ENCODE results near the gene MRPL50. TPM values are rescaled to one million over a fixed set of nuclear protein-coding genes. Genes with fewer than 3 reads are reported as not detected.

Gene MRPL50
- 5.5 and 17.9 TPM in 2 replicates for total RNA-seq (2011; cell fraction: chromatin; rRNA removed; ENCODE audit: low replicate concordance)
- 3.6 and 3.8 TPM in 2 replicates for total RNA-seq (2011; cell fraction: nucleolus; rRNA removed)
- total RNA-seq (2011; cell fraction: nucleoplasm; rRNA removed) = 13.2 and 25.3 TPM in 2 replicates
- total RNA-seq (2014; rRNA removed) (17.5 and 21.8 TPM in 2 replicates), total RNA-seq (2014; rRNA removed; fragmentation: Illumina TruSeq; extraction: Trizol) (37.5 and 42.5 TPM in 2 replicates), total RNA-seq (2015; rRNA removed; fragmentation: Illumina TruSeq; extraction: Trizol) (34.0 and 37.4 TPM in 2 replicates), total RNA-seq (2021) (19.7 and 21.9 TPM in 2 replicates), polyA plus RNA-seq (2011; rRNA removed) (34.4 and 46.7 TPM in 2 replicates), polyA plus RNA-seq (2014; fragmentation: Illumina TruSeq; extraction: Trizol) (31.9 and 36.9 TPM in 2 replicates), polyA plus RNA-seq (2014; fragmentation: Nextera tagmentation; extraction: Ambion mirVana) (100 to 1,000 TPM in 1 of 2 experiments, 10 to 100 TPM in 1; 80.1 to 107 TPM), polyA plus RNA-seq (2014; rRNA removed) (20.4 and 26.8 TPM in 2 replicates), polyA minus RNA-seq (2011; rRNA and poly(A)+ RNA removed) (11.0 and 14.4 TPM in 2 replicates), Bru-seq, nascent RNA (percentile 96 among the genes with signal in this experiment), BruChase-seq, experiment 1, labeled RNA remaining after a 2-hour chase (percentile 90 among the genes with signal in this experiment), BruChase-seq, experiment 2, labeled RNA remaining after a 6-hour chase (percentile 89 among the genes with signal in this experiment)
- 7.0 and 16.5 TPM in 2 replicates for polyA plus RNA-seq (2011; cell fraction: cytosol; rRNA removed)
- polyA plus RNA-seq (2011; cell fraction: nucleus; rRNA removed) = 13.0 and 22.6 TPM in 2 replicates
- polyA plus RNA-seq (2012) = 10.1 and 18.7 TPM in 2 replicates
- 3.0 and 3.5 TPM in 2 replicates for polyA minus RNA-seq (2011; cell fraction: cytosol; rRNA and poly(A)+ RNA removed)
- polyA minus RNA-seq (2011; cell fraction: nucleus; rRNA and poly(A)+ RNA removed) = 9.3 and 20.3 TPM in 2 replicates
- long read RNA-seq, experiment 1, transcript MRPL50-201 (2 exons, 3,332 nt) = major isoform, 188 of 224 reads
- long read RNA-seq, experiment 1, partial matches to known transcripts = 0 of 224 reads
- long read RNA-seq, experiment 1, other reads (novel, unspliced or antisense) = 36 of 224 reads
- long read RNA-seq, experiment 2, transcript MRPL50-201 (2 exons, 3,332 nt) = major isoform, 31 of 53 reads
- long read RNA-seq, experiment 2, partial matches to known transcripts = 17 of 53 reads
- long read RNA-seq, experiment 2, other reads (novel, unspliced or antisense) = 5 of 53 reads
- long read RNA-seq, experiment 3, transcript MRPL50-201 (2 exons, 3,332 nt) = major isoform, 109 of 109 reads
- long read RNA-seq, experiment 3, partial matches to known transcripts = 0 of 109 reads
- long read RNA-seq, experiment 3, other reads (novel, unspliced or antisense) = 0 of 109 reads

DNA sequence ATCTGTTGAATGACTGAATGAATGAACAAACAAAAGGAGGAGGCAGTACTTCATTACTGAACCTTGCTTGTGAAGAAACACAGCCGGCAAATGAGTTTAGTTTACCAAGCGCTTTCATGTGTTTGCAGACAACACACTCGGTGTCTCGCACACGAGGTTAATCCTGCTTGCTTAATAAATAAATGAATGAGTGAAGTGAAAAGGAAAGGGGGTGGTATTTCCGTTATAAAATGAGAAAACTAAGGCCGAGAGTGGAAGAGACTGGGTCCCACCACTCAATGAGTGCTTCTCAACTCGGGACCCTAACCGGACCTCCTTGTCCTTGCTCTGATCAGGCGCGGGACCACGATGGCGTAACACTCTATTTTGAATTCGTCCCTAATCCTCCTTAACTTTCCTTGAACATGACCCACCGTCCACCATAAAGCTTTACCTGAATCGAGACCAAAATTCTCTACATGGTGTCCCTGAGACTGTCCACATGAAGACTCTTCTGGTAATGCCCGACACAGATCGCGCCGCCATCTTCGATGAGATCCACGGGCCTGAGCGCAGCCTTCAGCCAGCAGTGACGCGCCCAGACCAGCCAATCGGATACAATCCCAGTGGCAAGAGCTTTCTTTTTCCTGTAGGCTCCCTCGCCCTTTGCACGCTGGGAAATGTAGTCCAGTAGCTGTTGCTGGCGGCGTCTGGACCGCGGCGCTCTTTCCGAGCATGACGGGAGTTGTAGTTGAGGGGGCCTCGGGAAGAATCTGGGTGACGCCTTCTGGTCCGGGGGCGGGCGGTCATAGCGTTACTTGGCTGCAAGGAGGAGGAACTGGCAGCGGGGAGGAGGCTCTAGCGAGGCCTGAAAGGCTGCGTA is at the start of gene MRPL50, which contains the start of gene ZNF189:
TSS of gene MRPL50 (minus strand) at position 551 of the 862 bp plus-strand sequence. CDS start at position 525, 26 bp downstream.
TSS of gene ZNF189 (plus strand) at position 784 of the 862 bp plus-strand sequence. CDS start 306 bp downstream, outside the sequence.
- H3K4me1 ChIP-seq (replicated peaks in 1 of 2; ENCODE audit: control insufficient read depth in 2 of 2, insufficient read depth in 2 of 2, low read length in 2 of 2) = peaks cover 11 to 17% of the 10 kb centered on the region in 2 experiments; a peak in 3 of 5 replicates
- H3K4me2 ChIP-seq (ENCODE audit: insufficient read depth, low read length) = peak within 1 kb of the TSS; percentile 98
- in situ Hi-C loops (cut with MboI) = no loop called here
- FAIRE-seq = peak; percentile 95
- peak within 1 kb of the TSS; percentile 99 for H2AFZ ChIP-seq (ENCODE audit: low read depth, low read length)
- peak; percentile 88 to 98 (median 92) for DNase-seq (ENCODE audit: extremely low read depth in 1 of 4, low spot score in 3 of 4)
- H3K36me3 ChIP-seq (ENCODE audit: control insufficient read depth, insufficient read depth, low read length) = peaks cover 71% of the 10 kb centered on the region
- ATAC-seq = peak; percentile 97
- peak within 1 kb of the TSS; percentile 96 for H3K27ac ChIP-seq (ENCODE audit: extremely low read depth, low read depth, low read length)
- H3K9me1 ChIP-seq (ENCODE audit: control insufficient read depth, insufficient read depth, low read length) = no peaks in the 10 kb centered on the region
- peak within 1 kb of the TSS; percentile 79 for H3K4me3 ChIP-seq
- no peaks in the 10 kb centered on the region for H3K27me3 ChIP-seq (ENCODE audit: control insufficient read depth in 2 of 2, insufficient read depth in 2 of 2, low read length in 2 of 2)
- H3K9ac ChIP-seq (ENCODE audit: insufficient read depth in 1 of 2, low read depth in 2 of 2, low read length in 2 of 2) = peak within 1 kb of the TSS; percentile 97
- under 1% methylated on average over 41 of the region's 44 CpGs for WGBS (ENCODE audit: insufficient coverage, low coverage, missing lambda C conversion rate)
- BruUV-seq (replicated peaks) = TSS peak; percentile 65
- intact Hi-C loops (cut with micrococcal nuclease) = loop anchor here (2.0 to 10.0 kb wide), 3 partner anchors 49 to 683 kb away; partner anchors contain the start of gene RNF20
- ChIA-PET CTCF (ENCODE audit: low intra/inter-chr PET ratio) (no interaction called here), POLR2A (interaction anchor here (0.6 to 1.9 kb wide), 10 partner anchors 10 to 135 kb away, joined by 3 to 13 read pairs (median 4); partner anchors contain the start of gene RNF20)
- H3K79me2 ChIP-seq (ENCODE audit: control insufficient read depth, insufficient read depth, low read length) = peaks cover 79% of the 10 kb centered on the region
- no peaks in the 10 kb centered on the region for H4K20me1 ChIP-seq (replicated peaks; ENCODE audit: control insufficient read depth, insufficient read depth, low read length)
- H3K9me3 ChIP-seq (replicated peaks; ENCODE audit: control insufficient read depth, insufficient read depth, low read depth, low read length) = peaks cover 19% of the 10 kb centered on the region
- TF ChIP-seq POLR3G (IDR thresholded peaks at IDR 0.05; ENCODE audit: extremely low read depth, insufficient read length, insufficient replicate concordance) (no peak), MBD2 (IDR thresholded peaks at IDR 0.05; ENCODE audit: borderline replicate concordance, low read depth) (peak; percentile 84), ETV5 (CRISPR knock-in tag; IDR thresholded peaks at IDR 0.05; ENCODE audit: low read depth) (no peak), SRF (CRISPR knock-in tag; IDR thresholded peaks at IDR 0.05) (no peak), OTX1 (CRISPR knock-in tag; IDR thresholded peaks at IDR 0.05) (peak; percentile 70; the same call in 1 of the 2 replicates), ZNF41 (CRISPR knock-in tag; conservative IDR thresholded peaks at IDR 0.05) (no peak), HNRNPUL1 (IDR thresholded peaks at IDR 0.05; ENCODE audit: low read length) (no peak), THRAP3 (IDR thresholded peaks at IDR 0.05; ENCODE audit: borderline replicate concordance) (no peak), PATZ1 (CRISPR knock-in tag; IDR thresholded peaks at IDR 0.05; ENCODE audit: borderline replicate concordance) (no peak), FOXJ2 (tag; IDR thresholded peaks at IDR 0.05) (peak; percentile 69; the same call in 1 of the 2 replicates), ZNF507 (tag; conservative IDR thresholded peaks at IDR 0.05) (no peak)
- TF ChIP-seq, protein P1, sequence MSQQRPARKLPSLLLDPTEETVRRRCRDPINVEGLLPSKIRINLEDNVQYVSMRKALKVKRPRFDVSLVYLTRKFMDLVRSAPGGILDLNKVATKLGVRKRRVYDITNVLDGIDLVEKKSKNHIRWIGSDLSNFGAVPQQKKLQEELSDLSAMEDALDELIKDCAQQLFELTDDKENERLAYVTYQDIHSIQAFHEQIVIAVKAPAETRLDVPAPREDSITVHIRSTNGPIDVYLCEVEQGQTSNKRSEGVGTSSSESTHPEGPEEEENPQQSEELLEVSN (IDR thresholded peaks at IDR 0.05; ENCODE audit: borderline replicate concordance in 1 of 2, extremely low read depth in 1 of 2, insufficient read depth in 1 of 2, insufficient read length in 1 of 2, low read depth in 1 of 2, low read length in 1 of 2, poor library complexity in 1 of 2, severe bottlenecking in 1 of 2) = peak; percentile 28 to 37

Data from K562 (cell line).